ENCODE results near the gene RIPPLY1. TPM values are rescaled to one million over a fixed set of nuclear protein-coding genes. Genes with fewer than 3 reads are reported as not detected.

RIPPLY1 gene
- total RNA-seq, 1 experiment from 2014 or later: not detected

DNA sequence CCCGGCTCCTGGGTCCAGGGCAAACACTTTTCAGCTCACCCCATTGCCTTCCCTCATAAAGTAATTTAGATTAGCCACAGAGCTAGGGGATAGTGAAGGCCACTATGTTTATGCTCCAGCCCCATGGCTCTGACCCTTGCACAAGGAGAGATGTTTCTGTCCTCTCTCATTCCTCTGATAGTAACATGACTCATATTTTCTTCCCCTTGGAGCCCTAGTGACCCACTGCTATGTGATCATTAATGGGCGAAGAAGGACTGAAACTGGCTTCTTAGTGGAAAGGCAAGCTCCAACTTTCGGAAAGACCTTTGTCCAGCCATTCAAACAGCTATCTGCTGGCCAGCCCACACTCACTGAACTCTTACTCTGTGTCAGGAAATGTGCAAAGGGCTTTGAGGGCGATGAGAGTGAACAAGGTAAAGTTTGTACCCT, 29.4 kb upstream of the RIPPLY1 start:
- no peak overlapping the region for H3K4me3 ChIP-seq
- H3K27me3 ChIP-seq (replicated peaks): no peaks in the 10 kb centered on the region
- no peak for DNase-seq (ENCODE audit: low read depth in 1 of 2, low spot score in 2 of 2)
- H3K9me3 ChIP-seq (replicated peaks): no peaks in the 10 kb centered on the region
- H3K36me3 ChIP-seq: no peaks in the 10 kb centered on the region
- peaks cover 31% of the 10 kb centered on the region for H3K4me1 ChIP-seq (replicated peaks)
- H3K27ac ChIP-seq: no peak overlapping the region

- H3K4me1 ChIP-seq (replicated peaks): peaks cover 31% of the 10 kb centered on the region
- no peak for DNase-seq (ENCODE audit: low read depth in 1 of 2, low spot score in 2 of 2)
- H3K4me3 ChIP-seq: no peak overlapping the region
- no peaks in the 10 kb centered on the region for H3K36me3 ChIP-seq
- no peak overlapping the region for H3K27ac ChIP-seq
- no peaks in the 10 kb centered on the region for H3K9me3 ChIP-seq (replicated peaks)
- H3K27me3 ChIP-seq (replicated peaks): no peaks in the 10 kb centered on the region
These were observed 28.8 kb upstream of the RIPPLY1 start for GRCh38 chrX:106931831-106932491.

GRCh38 chrX:106928227-106928626, 25.1 kb upstream of the RIPPLY1 start:
- DNase-seq (ENCODE audit: low read depth in 1 of 2, low spot score in 2 of 2): no peak
- no peaks in the 10 kb centered on the region for H3K9me3 ChIP-seq (replicated peaks)
- no peaks in the 10 kb centered on the region for H3K27me3 ChIP-seq (replicated peaks)
- H3K27ac ChIP-seq: no peak overlapping the region
- H3K36me3 ChIP-seq: no peaks in the 10 kb centered on the region
- H3K4me1 ChIP-seq (replicated peaks): peaks cover 11% of the 10 kb centered on the region
- H3K4me3 ChIP-seq: no peak overlapping the region

DNA sequence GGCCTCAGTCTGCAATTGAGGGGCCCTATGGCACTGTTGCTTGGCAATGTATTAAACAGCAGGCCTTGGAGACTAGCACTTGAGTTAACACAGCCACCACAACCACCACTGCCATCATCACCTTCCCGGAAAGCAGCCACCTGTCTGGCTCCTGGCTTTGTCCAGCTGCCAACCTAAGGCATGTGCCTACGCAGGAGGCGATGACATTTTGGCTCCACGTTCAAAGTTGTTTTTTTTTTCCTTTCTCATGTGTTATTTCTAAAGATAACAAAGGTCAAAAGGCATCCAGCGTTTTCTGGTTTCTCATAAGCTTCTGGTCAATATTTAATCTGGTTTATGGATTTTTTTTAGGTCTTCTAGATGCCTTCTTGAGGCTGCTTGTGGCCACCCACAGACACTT, 24.6 kb upstream of the RIPPLY1 start:
- H3K4me1 ChIP-seq (replicated peaks): peaks cover 5% of the 10 kb centered on the region
- H3K4me3 ChIP-seq: no peak overlapping the region
- no peak for DNase-seq (ENCODE audit: low read depth in 1 of 2, low spot score in 2 of 2)
- H3K27me3 ChIP-seq (replicated peaks): no peaks in the 10 kb centered on the region
- no peaks in the 10 kb centered on the region for H3K36me3 ChIP-seq
- no peak overlapping the region for H3K27ac ChIP-seq
- H3K9me3 ChIP-seq (replicated peaks): no peaks in the 10 kb centered on the region

DNA sequence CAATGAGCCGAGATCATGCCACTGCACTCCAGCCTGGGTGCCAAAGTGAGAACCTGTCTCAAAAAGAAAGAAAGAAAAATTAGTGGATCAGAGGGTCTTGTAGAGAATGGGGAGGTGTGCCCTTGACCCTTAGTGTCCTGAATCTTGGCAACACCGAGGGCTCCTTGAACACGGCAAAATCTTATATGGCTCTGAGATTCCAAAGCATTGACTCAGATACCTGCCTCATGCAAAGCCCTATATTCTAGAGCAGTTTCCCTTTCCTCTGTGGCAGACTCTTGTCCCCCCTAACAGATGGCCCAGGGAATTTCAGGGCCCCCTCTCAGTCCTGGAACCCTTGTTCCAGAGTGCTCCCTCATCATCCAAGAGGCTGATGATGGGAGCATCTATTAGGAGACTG, 23.9 kb upstream of the RIPPLY1 start:
- Histone ChIP-seq H3K4me1 (replicated peaks) (no peaks in the 10 kb centered on the region; the same call in 1 of the 2 replicates), H3K27ac (no peak overlapping the region), H3K4me3 (no peak overlapping the region), H3K9me3 (replicated peaks) (no peaks in the 10 kb centered on the region), H3K27me3 (replicated peaks) (no peaks in the 10 kb centered on the region), H3K36me3 (no peaks in the 10 kb centered on the region)
- DNase-seq (ENCODE audit: low read depth in 1 of 2, low spot score in 2 of 2): no peak

DNA sequence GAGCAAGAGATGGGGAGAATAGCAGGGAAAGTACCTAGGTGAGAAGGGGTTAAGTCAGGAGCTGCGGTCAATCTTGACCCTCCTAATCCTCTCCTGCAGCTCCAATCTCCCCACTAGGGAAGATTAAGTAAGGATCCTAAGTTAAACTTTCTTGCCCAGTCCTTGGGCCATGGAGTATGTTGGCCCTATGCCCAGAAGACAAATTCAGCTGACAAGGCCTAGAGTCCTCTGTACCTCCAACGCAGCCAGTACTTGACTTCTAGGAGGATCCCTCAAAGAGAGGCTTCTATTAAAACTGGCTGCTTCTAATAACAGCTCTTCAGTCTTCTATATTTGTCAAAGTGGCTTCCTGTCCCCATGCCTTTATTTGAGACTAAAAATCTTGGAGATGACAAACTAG, 18.5 kb upstream of the RIPPLY1 start:
- H3K9me3 ChIP-seq (replicated peaks): no peaks in the 10 kb centered on the region
- H3K36me3 ChIP-seq: no peaks in the 10 kb centered on the region
- H3K27ac ChIP-seq: no peak overlapping the region
- DNase-seq (ENCODE audit: low read depth in 1 of 2, low spot score in 2 of 2): no peak
- H3K4me3 ChIP-seq: no peak overlapping the region
- H3K4me1 ChIP-seq (replicated peaks): no peaks in the 10 kb centered on the region; the same call in 1 of the 2 replicates
- H3K27me3 ChIP-seq (replicated peaks): no peaks in the 10 kb centered on the region

DNA sequence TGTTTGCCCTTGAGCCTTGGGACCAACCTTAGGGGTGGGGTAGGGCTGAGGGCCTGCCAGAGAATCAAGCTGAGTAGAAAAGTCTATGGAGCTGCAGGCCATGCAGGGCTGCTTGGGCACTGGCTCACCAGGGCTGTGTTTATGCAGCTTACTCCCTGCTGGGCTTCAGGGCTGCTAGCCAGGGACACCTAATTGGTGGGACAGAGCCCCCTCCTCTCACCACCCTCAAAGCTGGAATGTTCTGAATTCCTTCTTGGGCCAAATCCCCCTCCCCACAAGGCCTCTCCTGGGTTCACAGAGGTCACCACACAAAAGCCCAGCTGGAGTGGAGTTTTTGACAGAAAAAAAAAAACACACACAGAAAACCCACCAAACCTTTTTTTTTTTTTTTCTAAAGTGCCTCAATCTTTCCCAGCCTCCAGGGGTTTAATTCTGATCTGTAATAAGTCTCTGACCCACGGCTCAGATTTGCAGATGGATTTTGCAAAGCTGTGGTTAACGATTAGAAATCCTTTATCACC, 16.9 kb upstream of the RIPPLY1 start, which contains the start of gene CLDN2:
CLDN2 (plus strand) TSS at position 471 of the 521 bp plus-strand sequence. CDS start 7,827 bp downstream, outside the sequence.
- H3K4me3 ChIP-seq: no peak within 1 kb of the TSS
- no peaks in the 10 kb centered on the region for H3K9me3 ChIP-seq (replicated peaks)

GRCh38 chrX:106917830-106918500, 14.8 kb upstream of the RIPPLY1 start:
- no peak overlapping the region for H3K4me3 ChIP-seq
- H3K9me3 ChIP-seq (replicated peaks): no peaks in the 10 kb centered on the region
- no peak overlapping the region for H3K27ac ChIP-seq
- no peaks in the 10 kb centered on the region; the same call in 1 of the 2 replicates for H3K4me1 ChIP-seq (replicated peaks)
- no peaks in the 10 kb centered on the region for H3K27me3 ChIP-seq (replicated peaks)
- H3K36me3 ChIP-seq: no peaks in the 10 kb centered on the region
- no peak for DNase-seq (ENCODE audit: low read depth in 1 of 2, low spot score in 2 of 2)

More for the DNA sequence above, 16.9 kb upstream of the RIPPLY1 start, which contains the start of gene CLDN2:
- no peak for DNase-seq (ENCODE audit: low read depth in 1 of 2, low spot score in 2 of 2)
- Histone ChIP-seq H3K27ac (no peak within 1 kb of the TSS), H3K36me3 (no peaks in the 10 kb centered on the region), H3K27me3 (replicated peaks) (no peaks in the 10 kb centered on the region), H3K4me1 (replicated peaks) (no peaks in the 10 kb centered on the region; the same call in 1 of the 2 replicates)

- no peak for DNase-seq (ENCODE audit: low read depth in 1 of 2, low spot score in 2 of 2)
- no peak overlapping the region for H3K4me3 ChIP-seq
- H3K9me3 ChIP-seq (replicated peaks): no peaks in the 10 kb centered on the region
- no peaks in the 10 kb centered on the region for H3K36me3 ChIP-seq
- no peaks in the 10 kb centered on the region for H3K27me3 ChIP-seq (replicated peaks)
- H3K4me1 ChIP-seq (replicated peaks): no peaks in the 10 kb centered on the region; the same call in 1 of the 2 replicates
- H3K27ac ChIP-seq: no peak overlapping the region
These were observed 9.7 kb upstream of the RIPPLY1 start for GRCh38 chrX:106912864-106913263.

DNA sequence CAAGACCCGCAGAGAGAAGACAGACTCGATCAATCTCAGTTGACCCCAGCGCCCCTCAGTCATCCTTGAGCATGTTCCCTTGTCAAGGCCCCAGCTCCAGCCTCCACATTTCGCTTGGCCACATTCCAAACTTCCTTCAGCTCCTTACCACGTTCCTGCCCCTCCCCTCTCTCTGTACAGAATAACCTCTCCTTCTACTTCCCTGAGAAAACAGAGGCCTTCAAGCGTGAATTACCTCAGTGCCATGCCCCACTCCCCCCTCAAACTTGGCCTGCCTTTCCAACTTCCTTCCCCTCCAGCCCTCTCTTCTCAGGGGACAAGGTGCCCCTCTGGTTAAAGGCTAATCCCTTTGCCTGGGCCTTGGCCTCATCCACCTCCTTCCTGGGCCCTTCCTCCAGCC, 3.2 kb upstream of the RIPPLY1 start:
- Histone ChIP-seq H3K36me3 (no peaks in the 10 kb centered on the region), H3K9me3 (replicated peaks) (no peaks in the 10 kb centered on the region), H3K4me3 (no peak overlapping the region), H3K27me3 (replicated peaks) (no peaks in the 10 kb centered on the region), H3K4me1 (replicated peaks) (no peaks in the 10 kb centered on the region), H3K27ac (no peak overlapping the region)
- no peak for DNase-seq (ENCODE audit: low read depth in 1 of 2, low spot score in 2 of 2)

DNA sequence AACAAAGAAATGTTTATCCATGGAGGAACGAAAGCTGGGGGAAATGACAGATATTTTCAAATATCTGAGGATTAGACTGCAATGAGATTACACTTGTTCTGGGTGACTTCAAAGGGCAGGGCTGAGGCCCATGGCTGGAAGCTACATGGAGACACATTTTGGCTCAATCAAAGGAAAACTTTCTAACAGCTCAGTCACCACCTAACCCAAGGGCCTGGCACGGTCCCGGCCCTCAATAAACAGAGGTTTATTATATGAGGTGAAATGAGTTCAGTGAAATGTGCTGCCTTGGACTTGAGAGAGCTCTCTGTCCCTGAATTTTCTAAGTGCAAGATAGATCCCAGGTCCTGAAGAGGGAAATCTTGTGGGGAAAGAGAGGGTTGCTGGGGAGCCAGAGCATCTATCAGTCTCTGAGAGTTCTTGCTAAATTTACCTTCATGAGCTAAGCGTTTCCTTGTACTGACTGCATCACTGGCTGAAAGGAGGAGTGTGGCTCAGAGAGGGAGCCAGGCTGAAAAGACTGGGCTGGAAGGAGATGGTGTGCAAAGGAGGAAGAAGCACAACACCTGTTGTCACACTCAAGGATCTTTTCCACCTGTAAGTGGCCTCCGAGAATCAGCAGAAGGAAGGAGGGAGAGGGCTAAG, 2.0 kb upstream of the RIPPLY1 start:
- H3K4me3 ChIP-seq: no peak overlapping the region
- no peak overlapping the region for H3K27ac ChIP-seq
- no peaks in the 10 kb centered on the region for H3K36me3 ChIP-seq

DNA sequence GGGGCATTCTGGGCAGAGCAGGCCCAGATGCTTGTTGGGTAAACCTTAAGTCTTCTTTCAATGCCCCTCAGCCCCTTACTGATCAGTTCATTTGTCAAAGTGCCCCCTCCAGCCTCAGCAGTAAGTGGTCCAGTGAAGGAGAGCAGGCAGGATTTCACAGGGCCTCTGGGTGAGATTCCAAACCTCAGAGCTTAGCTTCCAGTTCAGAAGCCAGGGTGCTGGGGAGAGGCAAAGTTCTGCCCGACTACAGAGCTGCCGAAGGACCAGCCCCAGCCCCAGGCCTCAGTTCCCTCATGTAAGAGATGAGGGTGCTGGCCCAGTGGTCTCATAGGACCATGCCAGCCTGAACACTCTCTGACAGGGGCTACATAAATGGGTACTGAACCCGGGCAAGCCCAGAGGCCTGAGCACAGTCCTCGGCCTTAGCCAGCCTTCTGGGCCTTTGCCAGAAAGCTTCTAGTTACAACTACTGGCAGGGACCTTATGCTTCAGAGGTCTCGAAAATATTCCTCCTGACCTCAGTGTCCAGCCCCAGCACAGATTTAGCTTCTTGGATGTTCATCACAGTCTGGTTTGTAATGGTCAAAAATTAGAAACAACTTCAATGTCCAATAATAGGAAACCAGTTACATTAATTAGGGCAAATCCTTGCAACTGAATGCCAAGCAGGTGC, 851 bp upstream of the RIPPLY1 start:
- Histone ChIP-seq H3K27me3 (replicated peaks) (no peaks in the 10 kb centered on the region), H3K36me3 (no peaks in the 10 kb centered on the region), H3K27ac (no peak overlapping the region), H3K4me3 (no peak overlapping the region), H3K9me3 (replicated peaks) (no peaks in the 10 kb centered on the region), H3K4me1 (replicated peaks) (no peaks in the 10 kb centered on the region)
- DNase-seq (ENCODE audit: low read depth in 1 of 2, low spot score in 2 of 2): no peak

More for the DNA sequence above, 2.0 kb upstream of the RIPPLY1 start:
- Histone ChIP-seq H3K27me3 (replicated peaks) (no peaks in the 10 kb centered on the region), H3K9me3 (replicated peaks) (no peaks in the 10 kb centered on the region), H3K4me1 (replicated peaks) (no peaks in the 10 kb centered on the region)
- no peak for DNase-seq (ENCODE audit: low read depth in 1 of 2, low spot score in 2 of 2)

GRCh38 chrX:106902684-106903083, 457 bp downstream of the RIPPLY1 start:
- H3K27ac ChIP-seq: no peak overlapping the region
- H3K4me1 ChIP-seq (replicated peaks): peaks cover 6% of the 10 kb centered on the region; the same call in 1 of the 2 replicates
- H3K9me3 ChIP-seq (replicated peaks): no peaks in the 10 kb centered on the region
- DNase-seq (ENCODE audit: low read depth in 1 of 2, low spot score in 2 of 2): no peak
- no peak overlapping the region for H3K4me3 ChIP-seq
- no peaks in the 10 kb centered on the region for H3K36me3 ChIP-seq
- H3K27me3 ChIP-seq (replicated peaks): no peaks in the 10 kb centered on the region
